Astrocyte of the hippocampus (primary cell): Measurements from ENCODE around the gene COLEC12.

Experiments
- DNase-seq: peaks from one replicate; pipeline ENCODE4 v3.0.0; 2011; ENCODE audit warnings: low read depth, low spot score

COLEC12 gene

DNA sequence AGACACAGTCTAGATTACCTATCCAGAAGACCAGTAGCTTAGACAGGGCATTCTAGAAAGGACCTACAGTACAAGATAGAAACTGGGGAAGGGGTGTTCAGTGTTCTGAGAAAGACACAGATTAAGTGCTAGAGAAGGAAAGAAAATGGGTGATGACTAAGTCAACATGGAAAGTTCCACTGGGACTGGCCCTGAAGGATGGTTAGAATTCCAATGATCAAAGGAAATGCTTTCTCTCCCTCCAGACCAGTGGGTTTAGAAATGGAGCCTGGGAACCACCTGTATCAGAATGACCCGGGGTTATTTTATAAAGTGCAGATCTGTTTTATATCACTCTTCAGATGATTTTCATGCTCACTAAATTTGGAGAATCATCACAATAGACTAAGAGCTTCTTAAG is 5.8 kb upstream of the COLEC12 start:
- no peak for DNase-seq

DNA sequence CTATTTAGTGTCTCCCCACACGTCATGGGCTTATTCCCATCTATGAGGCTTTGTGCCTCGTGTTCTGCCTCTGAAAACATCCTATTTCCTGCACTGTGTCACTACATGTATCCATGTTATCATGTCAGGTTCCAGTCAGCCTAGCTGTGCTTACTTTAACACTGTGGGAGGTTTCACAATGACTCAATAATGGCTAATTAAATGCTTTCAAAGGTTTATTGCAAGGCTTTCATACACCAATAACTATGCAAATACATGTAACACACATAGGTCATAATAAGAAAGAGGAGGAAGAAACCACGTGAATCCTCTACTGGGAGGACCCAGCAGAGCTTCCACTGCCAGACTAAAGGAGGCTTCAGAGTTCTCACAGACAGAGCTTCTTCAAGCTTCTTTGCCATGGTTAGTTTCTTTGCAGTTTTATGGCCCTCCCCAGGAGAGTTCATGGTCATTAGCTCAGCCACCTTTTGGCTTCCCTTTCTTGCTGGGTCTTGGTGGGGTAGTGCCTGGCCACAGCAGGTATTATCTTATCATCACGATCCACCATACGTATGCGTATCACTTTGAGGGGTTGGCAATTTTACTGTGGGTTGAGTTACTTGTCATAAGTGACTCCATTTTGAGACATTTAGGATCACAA is 5.1 kb upstream of the COLEC12 start:
- DNase-seq, result no peak

DNA sequence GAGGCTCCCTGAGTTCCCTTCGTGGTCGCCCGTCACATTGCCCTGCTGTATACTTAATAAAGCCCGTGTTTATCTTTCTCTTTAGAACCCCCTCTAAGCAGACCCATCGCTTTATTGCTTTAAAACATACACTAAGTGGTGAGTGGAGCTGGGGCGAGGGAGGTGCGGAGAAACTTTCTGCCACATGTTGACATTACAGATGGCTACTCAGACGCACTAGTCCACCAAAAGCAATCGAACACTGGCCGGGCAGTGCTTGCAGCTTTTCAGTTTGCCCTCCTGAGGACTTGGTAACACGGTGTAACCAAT is 859 bp upstream of the COLEC12 start:
- no peak for DNase-seq

DNA sequence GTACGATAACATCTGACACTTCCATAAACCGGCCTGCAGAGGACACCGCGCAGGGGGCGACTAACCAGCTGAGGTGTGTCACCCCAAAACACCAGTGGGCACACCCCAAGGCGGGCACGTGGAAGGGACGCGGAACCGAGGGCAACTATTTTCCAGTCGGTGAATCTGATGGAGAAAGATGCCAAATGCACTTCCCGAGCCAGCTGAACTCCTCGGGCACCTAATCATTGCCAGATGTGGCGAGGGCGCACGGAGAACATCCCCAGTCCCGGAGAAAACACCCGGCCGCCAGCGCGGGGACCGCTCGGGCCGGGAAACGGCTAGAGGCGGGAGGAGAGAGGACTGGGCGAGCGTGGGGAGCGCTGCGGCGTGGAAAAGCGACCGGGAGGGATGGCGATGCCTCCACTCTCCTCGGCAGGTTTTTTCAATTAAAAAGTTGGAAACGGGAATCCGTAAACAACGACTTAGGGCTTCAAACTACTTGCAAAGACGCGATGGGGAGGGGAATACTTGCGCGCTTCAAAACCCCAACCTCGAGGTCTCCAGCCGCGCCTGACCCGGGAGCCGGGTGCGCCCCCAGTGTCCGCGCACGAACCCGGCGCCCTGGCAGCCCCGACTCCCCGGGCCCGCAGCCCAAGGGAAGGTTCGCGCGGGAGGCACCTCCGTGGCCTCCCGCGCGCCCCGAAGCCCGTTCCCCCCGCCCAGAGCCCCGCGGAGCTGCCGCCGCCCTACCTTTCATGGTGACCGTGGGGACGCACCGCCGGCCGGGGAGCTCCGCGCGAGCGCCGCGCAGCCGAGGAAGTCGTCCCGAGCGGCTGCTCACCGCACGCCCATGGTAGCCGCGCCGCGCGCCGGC is 497 bp downstream of the COLEC12 start:
- peak; percentile 62 for DNase-seq

GRCh38 chr18:498931-499775 is 1.3 kb downstream of the COLEC12 start:
- peak; percentile 84 for DNase-seq

DNA sequence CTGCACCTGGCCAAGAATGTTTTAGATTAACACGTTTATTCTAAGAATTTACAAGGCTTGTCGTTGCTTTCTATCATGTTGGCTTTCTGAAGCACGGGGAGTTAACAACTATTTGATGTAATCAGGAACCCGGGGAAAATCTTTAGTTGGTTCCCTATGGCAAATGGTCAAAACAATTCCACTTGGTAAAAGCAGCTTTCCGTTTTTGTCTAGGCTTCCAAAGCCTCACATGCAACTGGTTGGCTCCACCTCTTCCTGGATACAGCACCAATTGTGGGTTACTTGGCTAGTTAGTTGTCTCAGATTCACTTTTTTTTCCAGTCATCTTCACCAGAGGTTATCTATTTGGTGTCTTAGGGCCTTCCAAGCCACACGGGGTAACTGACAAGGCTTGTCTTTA is 2.8 kb downstream of the COLEC12 start:
- no peak for DNase-seq

DNA sequence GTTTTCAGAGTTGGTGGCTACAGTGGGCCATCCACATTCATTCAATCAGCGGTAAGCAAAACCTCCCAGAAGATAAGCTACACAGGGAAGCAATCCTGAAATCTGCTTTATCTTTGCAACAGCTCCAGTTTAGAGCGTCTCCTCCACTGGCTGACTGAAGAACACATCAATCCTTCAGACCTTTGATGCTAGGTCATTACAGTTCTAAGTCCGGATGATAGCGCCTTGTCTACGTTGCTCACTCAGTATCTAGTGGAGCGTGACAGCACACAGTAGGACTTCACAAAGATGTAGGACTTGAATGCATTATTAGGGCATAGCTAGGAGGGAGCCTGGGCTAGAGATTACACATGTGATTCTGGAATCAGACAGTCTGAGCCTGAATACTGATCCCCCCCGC is 5.0 kb downstream of the COLEC12 start:
- no peak for DNase-seq

DNA sequence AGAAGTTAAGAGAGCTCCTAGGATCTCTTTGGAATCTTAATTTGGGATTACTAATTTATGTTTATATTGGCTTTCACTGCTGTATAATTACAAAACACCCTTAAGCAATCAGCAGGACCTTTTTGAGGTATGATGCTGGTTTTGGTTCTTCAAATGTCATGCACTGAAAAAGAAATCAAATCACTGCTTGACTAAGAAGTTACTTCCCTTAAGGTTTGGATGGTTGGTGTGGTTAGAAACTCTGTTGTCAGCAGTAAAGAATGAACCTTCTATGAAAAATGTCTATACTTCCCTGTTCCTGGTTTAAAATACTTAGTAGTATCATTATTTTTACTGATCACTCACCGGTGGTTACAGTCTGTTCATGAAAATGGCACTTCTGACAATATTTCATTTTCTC is 5.5 kb downstream of the COLEC12 start:
- DNase-seq, result no peak

DNA sequence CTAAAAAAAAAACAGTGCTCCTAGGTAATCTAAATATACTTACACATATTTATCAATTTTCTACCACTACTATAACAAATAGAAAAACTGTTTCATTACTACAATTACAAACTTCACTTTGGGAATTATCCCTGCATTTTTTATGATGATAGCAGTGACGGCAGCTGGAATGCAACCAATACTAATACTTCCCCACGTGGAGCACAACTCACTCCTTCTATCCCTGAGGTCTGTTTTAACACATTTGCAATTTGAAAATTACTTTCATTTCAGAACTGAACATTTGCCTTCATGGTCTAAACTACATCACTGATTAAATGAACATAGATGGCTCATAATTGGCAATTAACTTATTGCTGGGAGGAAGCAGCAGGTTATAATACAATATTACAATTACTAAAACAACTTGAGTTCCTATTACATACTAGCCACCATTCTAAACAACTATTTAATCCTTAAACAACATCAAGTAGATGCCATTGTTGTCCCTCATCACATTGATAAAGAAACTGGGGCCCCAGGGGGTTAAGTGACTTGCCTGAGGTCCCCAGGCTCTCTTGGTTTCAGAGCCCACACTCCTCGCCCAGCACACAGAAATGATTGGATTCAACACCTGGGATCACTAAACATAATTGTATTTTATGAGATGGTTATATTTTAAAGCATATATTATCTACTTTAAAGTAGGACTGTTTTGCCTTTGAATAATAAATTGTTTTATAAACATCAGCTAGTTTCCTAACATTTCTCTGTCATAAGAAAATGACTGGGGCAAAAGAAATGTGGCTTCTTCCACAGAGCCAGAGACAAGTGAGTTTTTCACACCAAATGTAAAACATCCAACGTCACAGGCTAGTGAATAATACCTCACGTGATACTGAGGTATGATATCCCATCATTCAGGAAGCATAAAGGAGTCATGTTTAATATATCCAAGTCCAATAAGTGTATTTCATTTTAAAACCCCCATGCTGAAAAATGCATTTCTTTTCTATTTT is 6.2 kb downstream of the COLEC12 start:
- DNase-seq, result no peak

DNA sequence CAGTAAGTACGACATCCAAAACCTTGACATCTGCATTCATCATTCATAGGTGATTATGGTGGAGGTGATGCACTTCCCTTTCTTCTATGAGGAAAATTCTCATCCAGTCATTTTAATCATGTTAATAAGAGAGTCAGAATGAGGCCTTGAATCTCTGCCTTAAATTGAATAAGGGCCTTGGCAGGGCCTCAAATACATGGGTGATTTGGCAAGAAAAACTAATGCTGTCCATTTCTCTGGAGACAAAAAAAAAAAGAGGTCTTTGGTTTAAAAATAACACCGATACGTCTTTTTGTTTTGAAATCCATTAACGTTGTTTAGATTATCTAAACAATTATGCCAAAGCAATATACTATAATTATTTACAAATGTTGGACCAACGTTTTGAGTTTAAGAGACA is 8.1 kb downstream of the COLEC12 start:
- DNase-seq, result no peak

DNA sequence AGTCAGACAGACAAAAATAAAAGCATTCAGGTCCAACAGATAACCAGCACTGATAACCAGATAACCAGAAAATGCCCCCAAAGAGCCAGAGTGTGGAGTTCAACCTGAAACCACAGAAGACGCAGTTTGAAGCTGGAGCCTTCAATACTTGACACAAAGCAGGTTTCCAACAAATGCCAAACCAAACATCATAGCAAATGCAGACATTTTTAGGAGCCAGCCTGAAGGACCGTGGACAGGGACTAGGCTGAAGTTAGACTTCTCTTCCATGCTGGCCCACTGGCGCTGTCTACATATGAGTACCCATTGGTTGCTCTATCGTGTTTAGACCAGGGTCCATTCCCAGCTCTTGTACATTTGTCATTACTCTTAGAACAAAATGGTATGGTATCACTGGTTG is 9.9 kb downstream of the COLEC12 start:
- no peak for DNase-seq

DNA sequence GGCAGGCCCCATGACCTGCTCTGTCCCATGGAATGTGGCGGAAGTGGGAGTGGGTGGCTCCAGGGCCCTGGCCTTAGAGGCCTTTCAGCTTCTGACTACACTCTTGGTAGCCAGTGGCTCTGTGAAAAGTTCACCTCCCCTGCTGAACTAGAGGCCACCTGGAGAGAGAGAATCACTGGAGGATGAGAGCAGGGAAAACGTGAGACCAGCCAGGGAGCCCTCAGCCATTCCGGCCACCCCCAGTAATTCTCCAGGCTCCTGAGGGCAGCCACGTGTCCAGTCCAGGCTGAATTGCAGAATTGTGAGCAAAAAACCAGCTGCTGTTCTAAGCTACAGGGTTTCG is 10.5 kb downstream of the COLEC12 start:
- DNase-seq, result no peak

GRCh38 chr18:489244-490023 is 11.1 kb downstream of the COLEC12 start:
- peak; percentile 45 for DNase-seq

GRCh38 chr18:486929-487740 is 13.4 kb downstream of the COLEC12 start:
- DNase-seq, result no peak

- no peak for DNase-seq
Measured at GRCh38 chr18:484749-485464, 15.6 kb downstream of the COLEC12 start.

- peak; percentile 68 for DNase-seq
Measured at GRCh38 chr18:478681-479080, 21.8 kb downstream of the COLEC12 start.

DNA sequence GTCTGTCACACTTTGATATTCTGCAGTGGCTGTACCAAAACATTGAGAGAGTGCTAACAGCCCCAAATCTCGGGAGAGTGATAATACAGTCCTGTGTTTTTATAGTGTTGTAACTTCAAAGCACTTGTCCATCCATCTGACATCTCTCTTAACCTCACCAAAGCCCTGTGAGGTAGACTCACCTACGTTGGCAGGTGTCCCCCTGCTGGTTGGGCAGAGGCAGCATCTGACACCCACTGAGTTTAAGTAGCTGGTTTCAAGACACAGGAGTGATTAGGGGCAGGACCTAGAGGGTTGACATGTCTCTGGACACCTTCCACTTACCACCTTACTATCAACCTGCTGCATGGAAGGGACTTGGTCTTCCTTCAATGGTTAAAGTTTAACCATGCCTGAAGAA is 22.9 kb downstream of the COLEC12 start:
- DNase-seq, result no peak

GRCh38 chr18:476251-476664 is 24.2 kb downstream of the COLEC12 start:
- no peak for DNase-seq
